HepG2 (cell line): ENCODE results near the gene AGAP1. TPM values are rescaled to one million over a fixed set of nuclear protein-coding genes. Genes with fewer than 3 reads are reported as not detected.

Experiments
- ATAC-seq: fragments of 200-7000 bp; cut with Tn5 transposase; 3 replicates; pipeline ENCODE4 v1.9.1; 2020; ENCODE audit warnings: mild to moderate bottlenecking, moderate library complexity
- BruUV-seq: library from RNA; stranded (reverse); fragments of 400-500 nt; replicated peaks from 2 replicates; lab custom pipeline; 2021; lab: Mats Ljungman, UMichigan
- CTCF ChIA-PET: fragments of 300-600 bp; formaldehyde crosslinking; extraction: SDS; loops from one replicate; lab custom pipeline; 2021; ENCODE audit warnings: low total read pairs, inconsistent platforms, low intra/inter-chr PET ratio; lab: Yijun Ruan, JAX
- POLR2A ChIA-PET: fragments of 350-600 bp; sonication (Branson Sonifier 250); formaldehyde crosslinking; loops from one replicate; lab custom pipeline; 2020; ENCODE audit warnings: antibody characterized with exemption, inconsistent platforms; lab: Yijun Ruan, JAX
- DNase-seq: peaks from one replicate; pipeline ENCODE4 v3.0.0-alpha.2; 2015; ENCODE audit warnings: low spot score
- FAIRE-seq: peaks from 3 replicates; lab custom pipeline; 2011; peaks lifted over from hg19 to GRCh38; lab: Jason Lieb, UNC
- H2AFZ ChIP-seq: one replicate; pipeline ENCODE4 v1.6.1; 2011; ENCODE audit warnings: low read length, inconsistent platforms
- H3K27ac ChIP-seq: fragments of 300-600 bp; 3 replicates; pipeline ENCODE4 v1.8.0; 2011; ENCODE audit warnings: mixed run types, mild to moderate bottlenecking, mixed read lengths, low read length, inconsistent platforms; ENCODE audit not compliant: insufficient read depth; ENCODE audit errors: extremely low read length
- H3K27me3 ChIP-seq, 2 experiments: fragments of 200-600 bp in 1 of 2; 2 replicates in 1 of 2; 3 replicates in 1 of 2; pipeline versions ENCODE4 v1.6.0 to v1.8.0; 2011; ENCODE audit warnings: low read length in 2 of 2, mild to moderate bottlenecking in 2 of 2, moderate library complexity in 2 of 2, inconsistent platforms in 1 of 2; ENCODE audit not compliant: insufficient read depth in 2 of 2, control insufficient read depth in 1 of 2
- H3K36me3 ChIP-seq, 2 experiments: fragments of 200-600 bp in 1 of 2; replicated peaks in 1 of 2; 2 replicates in 1 of 2; 3 replicates in 1 of 2; pipeline versions ENCODE4 v1.5.1 to v1.8.0; 2011; ENCODE audit warnings: low read length in 2 of 2, inconsistent platforms in 1 of 2; ENCODE audit not compliant: insufficient read depth in 2 of 2, control insufficient read depth in 1 of 2
- H3K4me1 ChIP-seq: 2 replicates; pipeline ENCODE4 v1.5.1; 2012; ENCODE audit warnings: low read length, inconsistent platforms; ENCODE audit not compliant: insufficient read depth
- H3K4me2 ChIP-seq: 2 replicates; pipeline ENCODE4 v1.6.0; 2011; ENCODE audit warnings: low read depth, low read length, inconsistent platforms
- H3K4me3 ChIP-seq, 3 experiments: fragments of 200-600 bp in 1 of 3; sonication (generic), shearing (Covaris generic) in 1 of 3; replicated peaks in 1 of 3; 2 replicates each; pipeline ENCODE4 v1.5.1; 2011 to 2016; ENCODE audit warnings: low read length in 3 of 3, inconsistent platforms in 2 of 3, low read depth in 2 of 3, mild to moderate bottlenecking in 2 of 3, control low read depth in 1 of 3, mixed read lengths in 1 of 3; ENCODE audit not compliant: insufficient read depth in 1 of 3
- H3K79me2 ChIP-seq: one replicate; pipeline ENCODE4 v1.6.1; 2011; ENCODE audit warnings: low read length, inconsistent platforms; ENCODE audit not compliant: insufficient read depth
- H3K9ac ChIP-seq: 2 replicates; pipeline ENCODE4 v1.6.0; 2011; ENCODE audit warnings: mild to moderate bottlenecking, low read depth, low read length, inconsistent platforms; ENCODE audit not compliant: insufficient read depth
- H3K9me3 ChIP-seq: 2 replicates; pipeline ENCODE4 v1.5.1; 2012; ENCODE audit warnings: mild to moderate bottlenecking, low read length
- H4K20me1 ChIP-seq: 2 replicates; pipeline ENCODE4 v1.6.0; 2011; ENCODE audit warnings: inconsistent platforms, mild to moderate bottlenecking, low read length, moderate library complexity; ENCODE audit not compliant: insufficient read depth
- FOXM1 ChIP-seq: sonication (generic); formaldehyde crosslinking; IDR thresholded peaks from 2 replicates; pipeline ENCODE4 v1.5.0; 2020; ENCODE audit warnings: missing genetic modification reagents
- HNRNPK ChIP-seq: fragments of 200-400 bp; formaldehyde crosslinking; IDR thresholded peaks from 2 replicates; pipeline ENCODE4 v1.6.1; 2018; ENCODE audit warnings: low read length, low read depth, moderate library complexity, mild to moderate bottlenecking; ENCODE audit not compliant: poor library complexity, severe bottlenecking
- POLR2AphosphoS2 ChIP-seq: IDR thresholded peaks from 2 replicates; pipeline ENCODE4 v1.6.1; 2011; ENCODE audit warnings: low read depth, low read length, improper control_type of control experiment
- SETDB1 ChIP-seq: sonication (generic); formaldehyde crosslinking; IDR thresholded peaks from 2 replicates; pipeline ENCODE4 v1.5.1; 2020; ENCODE audit warnings: missing genetic modification reagents, mild to moderate bottlenecking, borderline replicate concordance
- TBL1XR1 ChIP-seq: fragments of 150-350 bp; IDR thresholded peaks from 2 replicates; pipeline ENCODE4 v1.6.1; 2014; ENCODE audit warnings: borderline replicate concordance, low read length; ENCODE audit not compliant: partially characterized antibody
- TFDP2 ChIP-seq: sonication (generic); formaldehyde crosslinking; IDR thresholded peaks from 2 replicates; pipeline ENCODE4 v1.4.0; 2020; ENCODE audit warnings: missing genetic modification reagents
- ZNF44 ChIP-seq: sonication (generic); formaldehyde crosslinking; IDR thresholded peaks from 2 replicates; pipeline ENCODE4 v1.5.1; 2020; ENCODE audit warnings: mild to moderate bottlenecking, missing genetic modification reagents
- ZNF792 ChIP-seq: IDR thresholded peaks from 2 replicates; pipeline ENCODE4 v1.6.1; 2016
- WGBS: methylation state at CpG from one replicate; pipeline ENCODE4 v1.1.6; 2017; ENCODE audit warnings: low lambda C conversion rate; 5-methylcytosine and 5-hydroxymethylcytosine counted together
- in situ Hi-C: cut with HindIII; loops from 2 replicates; pipeline ENCODE4 v1.10.0; 2017; ENCODE audit warnings: low pct_unique_long_range_greater_than_20kb; ENCODE audit not compliant: extremely low pct_ligation_motif_present
- intact Hi-C: fragments of 100-400 bp; cut with micrococcal nuclease; formaldehyde crosslinking; loops from one replicate; pipeline ENCODE4 v1.10.0; 2022; ENCODE audit not compliant: unreplicated experiment
- polyA plus RNA-seq, 8 experiments: library from polyadenylated mRNA; depleted of rRNA in 3 of 8; stranded (reverse) in 7 of 8; unstranded in 1 of 8; fragments of >200 nt; fragmentation: Illumina TruSeq in 4 of 8; extraction: Trizol in 4 of 8; gene quantifications; 2 replicates each; pipeline versions ENCODE4 v1.2.1 to v1.2.3, GENCODE V29; 2011 to 2016; ENCODE audit warnings: low read depth in 4 of 8, missing spikeins in 1 of 8, mixed read lengths in 1 of 8; ENCODE audit not compliant: insufficient read depth in 1 of 8
- total RNA-seq, 5 experiments: library from RNA; depleted of rRNA; stranded (reverse); fragments of >200 nt; fragmentation: Illumina TruSeq; extraction: Trizol; gene quantifications; 2 replicates each; pipeline ENCODE4 v1.2.3, GENCODE V29; 2016; ENCODE audit warnings: low read depth in 1 of 5
- TF ChIP-seq, protein P1 (sequence below): sonication (generic); formaldehyde crosslinking; IDR thresholded peaks from 2 replicates; pipeline ENCODE4 v1.5.0; 2020; ENCODE audit warnings: mild to moderate bottlenecking, missing genetic modification reagents, moderate library complexity

The AGAP1 gene
- total and polyA plus RNA-seq, 2 of the 13 experiments (the other 11 are each of a cell fraction or from before 2014, with no cell fraction given): 21.2 to 32.7 TPM

- H3K27ac ChIP-seq: no peak overlapping the region
- H3K4me1 ChIP-seq: no peaks in the 10 kb centered on the region
- peaks cover 0 to 15% of the 10 kb centered on the region in 2 experiments; a peak in 4 of 5 replicates for H3K36me3 ChIP-seq
- H4K20me1 ChIP-seq: no peaks in the 10 kb centered on the region
- TF ChIP-seq ZNF44 (CRISPR knock-in tag): no peak
- no peak for TF ChIP-seq TFDP2 (CRISPR knock-in tag)
- TF ChIP-seq, protein P1, sequence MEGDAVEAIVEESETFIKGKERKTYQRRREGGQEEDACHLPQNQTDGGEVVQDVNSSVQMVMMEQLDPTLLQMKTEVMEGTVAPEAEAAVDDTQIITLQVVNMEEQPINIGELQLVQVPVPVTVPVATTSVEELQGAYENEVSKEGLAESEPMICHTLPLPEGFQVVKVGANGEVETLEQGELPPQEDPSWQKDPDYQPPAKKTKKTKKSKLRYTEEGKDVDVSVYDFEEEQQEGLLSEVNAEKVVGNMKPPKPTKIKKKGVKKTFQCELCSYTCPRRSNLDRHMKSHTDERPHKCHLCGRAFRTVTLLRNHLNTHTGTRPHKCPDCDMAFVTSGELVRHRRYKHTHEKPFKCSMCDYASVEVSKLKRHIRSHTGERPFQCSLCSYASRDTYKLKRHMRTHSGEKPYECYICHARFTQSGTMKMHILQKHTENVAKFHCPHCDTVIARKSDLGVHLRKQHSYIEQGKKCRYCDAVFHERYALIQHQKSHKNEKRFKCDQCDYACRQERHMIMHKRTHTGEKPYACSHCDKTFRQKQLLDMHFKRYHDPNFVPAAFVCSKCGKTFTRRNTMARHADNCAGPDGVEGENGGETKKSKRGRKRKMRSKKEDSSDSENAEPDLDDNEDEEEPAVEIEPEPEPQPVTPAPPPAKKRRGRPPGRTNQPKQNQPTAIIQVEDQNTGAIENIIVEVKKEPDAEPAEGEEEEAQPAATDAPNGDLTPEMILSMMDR (CRISPR knock-in tag): no peak
- TF ChIP-seq SETDB1 (CRISPR knock-in tag): no peak
- no peak for TF ChIP-seq ZNF792 (CRISPR knock-in tag)
- no peak for TF ChIP-seq HNRNPK
- no peak for TF ChIP-seq POLR2AphosphoS2
- TF ChIP-seq TBL1XR1: no peak
- TF ChIP-seq FOXM1 (CRISPR knock-in tag): no peak
- in situ Hi-C loops: no loop called here
- ChIA-PET POLR2A (no interaction called here), CTCF (no interaction called here)
- intact Hi-C loops: no loop called here
- no peak overlapping the region for H2AFZ ChIP-seq
- H3K4me3 ChIP-seq: no peak overlapping the region
- BruUV-seq: no TSS peak
- ATAC-seq (no peak), DNase-seq (no peak), FAIRE-seq (no peak)
- H3K9me3 ChIP-seq: no peaks in the 10 kb centered on the region
- no peak overlapping the region for H3K9ac ChIP-seq
- no peak overlapping the region for H3K4me2 ChIP-seq
- H3K79me2 ChIP-seq: no peaks in the 10 kb centered on the region
- no peaks in the 10 kb centered on the region for H3K27me3 ChIP-seq
- WGBS: 98% methylated on average over 13 of the region's 13 CpGs
Measured at GRCh38 chr2:236055471-236055870, 561.6 kb downstream of the AGAP1 start.
